K562 treated with DMSO at 1 percent for 24 hours (cell line): ENCODE measurements around the gene TLCD3B. TPM values are rescaled to one million over a fixed set of nuclear protein-coding genes. Genes with fewer than 3 reads are reported as not detected.

Source experiments
- total RNA-seq: library from RNA; unstranded; fragments of 300-600 nt; gene quantifications from 2 replicates; pipeline ENCODE4 v1.2.3, GENCODE V29; 2022; ENCODE audit warnings: low read depth; ENCODE audit not compliant: insufficient read depth

The TLCD3B gene, protein sequence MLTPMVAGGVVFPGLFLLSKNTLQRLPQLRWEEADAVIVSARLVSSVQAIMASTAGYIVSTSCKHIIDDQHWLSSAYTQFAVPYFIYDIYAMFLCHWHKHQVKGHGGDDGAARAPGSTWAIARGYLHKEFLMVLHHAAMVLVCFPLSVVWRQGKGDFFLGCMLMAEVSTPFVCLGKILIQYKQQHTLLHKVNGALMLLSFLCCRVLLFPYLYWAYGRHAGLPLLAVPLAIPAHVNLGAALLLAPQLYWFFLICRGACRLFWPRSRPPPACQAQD
- total RNA-seq = 1.1 and 1.7 TPM in 2 replicates

DNA sequence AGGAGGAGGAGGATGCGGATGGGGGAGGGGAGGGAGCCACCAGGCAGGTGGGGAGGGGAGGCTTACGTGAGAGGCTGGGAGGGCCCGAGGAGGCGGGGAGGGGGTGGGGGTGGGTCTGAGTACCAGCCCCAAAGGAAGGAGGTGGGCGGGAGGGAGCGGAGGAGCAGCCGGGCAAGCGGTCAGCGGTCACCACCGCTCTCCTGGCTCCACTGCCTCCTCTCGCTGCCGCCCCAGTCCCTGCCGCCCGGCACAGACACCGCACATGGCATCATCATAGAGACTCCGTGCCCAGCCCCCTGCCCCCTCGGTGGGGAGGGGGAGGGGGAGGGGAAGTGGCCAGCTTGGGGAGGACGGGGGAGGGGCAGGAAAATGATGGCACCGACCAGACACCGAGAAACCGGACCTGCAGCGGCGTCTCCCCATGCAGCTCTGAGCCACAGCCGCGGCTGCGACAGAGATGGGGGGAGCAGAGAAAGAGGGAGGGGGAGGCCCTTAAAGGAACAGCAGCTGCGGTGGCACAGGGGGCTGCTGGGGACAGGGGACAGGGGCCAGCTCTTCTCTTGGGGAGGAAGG is at the start of gene TLCD3B:
Gene TLCD3B, minus strand, starts transcription at position 431 of the 573 bp plus-strand sequence. CDS start 744 bp downstream, outside the sequence.

DNA sequence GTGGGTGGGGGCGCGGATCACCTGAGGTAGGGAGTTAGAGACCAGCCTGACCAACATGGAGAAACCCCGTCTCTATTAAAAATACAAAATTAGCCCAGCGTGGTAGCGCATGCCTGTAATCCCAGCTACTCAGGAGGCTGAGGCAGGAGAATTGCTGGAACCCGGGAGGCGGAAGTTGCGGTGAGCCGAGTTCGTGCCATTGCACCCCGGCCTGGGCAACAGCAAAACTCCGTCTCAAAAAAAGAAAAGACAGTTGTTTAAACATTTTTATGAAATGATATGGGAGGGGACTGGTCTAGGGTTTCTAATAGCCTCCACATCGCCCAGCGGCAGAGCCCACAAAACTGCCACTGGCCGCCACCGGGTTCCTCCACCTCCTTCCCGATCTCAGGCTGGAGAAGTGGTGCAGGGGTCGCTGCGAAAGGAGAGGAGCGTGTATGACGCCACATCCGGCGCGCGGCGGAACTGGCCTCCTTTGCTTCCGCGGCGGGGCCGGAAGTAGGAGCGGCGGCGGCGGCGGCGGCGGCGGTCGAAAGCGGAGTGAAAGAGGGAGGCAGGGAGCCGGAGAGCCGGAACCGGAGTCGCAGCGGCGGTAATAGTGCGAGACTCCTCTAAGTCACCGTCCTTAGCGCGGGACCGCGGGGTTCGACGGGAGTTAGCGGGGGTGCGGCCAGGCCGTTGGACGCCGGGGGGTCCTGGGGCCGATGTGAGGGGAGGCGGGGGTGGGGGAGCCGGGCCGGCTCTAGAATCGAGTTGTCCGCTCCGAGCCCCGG is 44.6 kb upstream of the TLCD3B start, which contains the start of gene PPP4C:
Gene PPP4C, plus strand, starts transcription at position 492 of the 773 bp plus-strand sequence. CDS start 384 bp downstream, outside the sequence.

DNA sequence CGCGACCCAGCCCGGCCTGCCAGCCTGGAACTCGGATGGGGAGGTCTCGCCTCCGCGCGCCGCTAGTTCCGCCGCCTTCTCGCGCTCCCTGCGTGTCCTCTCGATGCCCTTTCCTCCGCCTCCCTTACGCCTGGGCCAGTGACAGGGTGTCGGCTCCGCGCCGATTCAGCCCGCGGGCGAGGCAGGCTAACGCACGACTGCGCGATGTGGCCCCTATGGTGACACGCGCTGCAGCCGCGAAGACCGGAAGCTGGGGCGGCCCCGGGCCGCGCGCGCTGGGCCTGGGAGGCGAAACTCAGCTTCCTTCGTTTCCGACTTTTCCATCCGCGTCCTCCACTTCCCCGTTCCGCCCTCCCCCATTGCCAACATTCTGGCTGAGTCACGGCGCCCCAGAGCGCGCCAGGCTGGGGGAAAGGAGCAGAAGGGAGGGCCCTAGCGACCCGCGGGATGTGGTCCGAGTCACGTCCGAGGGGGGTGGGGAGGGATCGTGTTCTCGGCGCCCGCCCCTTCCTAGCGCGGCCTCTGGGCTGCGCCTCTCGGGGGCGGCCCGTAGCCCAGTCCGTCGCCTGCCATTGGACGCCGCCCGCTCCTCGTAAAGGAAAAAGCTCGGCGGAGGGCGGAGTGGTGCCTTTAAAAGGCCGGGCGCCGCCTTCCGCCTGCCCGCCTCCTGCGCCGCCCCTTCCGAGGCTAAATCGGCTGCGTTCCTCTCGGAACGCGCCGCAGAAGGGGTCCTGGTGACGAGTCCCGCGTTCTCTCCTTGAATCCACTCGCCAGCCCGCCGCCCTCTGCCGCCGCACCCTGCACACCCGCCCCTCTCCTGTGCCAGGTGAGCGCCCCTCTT is 34.3 kb upstream of the TLCD3B start, which contains the start of gene ALDOA:
Gene ALDOA, plus strand, starts transcription at position 659 of the 841 bp plus-strand sequence. CDS start 1,138 bp downstream, outside the sequence.

DNA sequence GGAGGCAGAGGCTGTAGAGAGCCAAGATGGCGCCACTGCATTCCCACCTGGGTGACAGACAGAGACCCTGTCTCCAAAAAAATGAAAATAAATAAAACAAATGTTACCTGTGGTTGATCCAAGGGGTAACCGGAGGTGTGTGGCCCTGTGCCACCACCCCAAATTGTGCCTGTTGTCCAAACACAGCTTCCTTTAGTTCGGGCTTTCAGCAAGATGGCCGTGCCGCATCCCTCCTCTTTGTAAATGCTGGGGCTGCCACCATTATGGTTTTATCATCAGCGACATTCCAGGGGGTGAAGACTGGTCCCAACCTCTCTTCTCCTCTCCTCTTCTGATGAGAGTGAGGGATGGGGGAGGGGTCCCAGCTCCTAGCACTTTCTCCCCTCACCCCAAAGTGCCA is 8.2 kb downstream of the TLCD3B start, which contains the start of gene C16orf92:
Gene C16orf92, plus strand, starts transcription at position 312 of the 400 bp plus-strand sequence. CDS start 143 bp downstream, outside the sequence.

DNA sequence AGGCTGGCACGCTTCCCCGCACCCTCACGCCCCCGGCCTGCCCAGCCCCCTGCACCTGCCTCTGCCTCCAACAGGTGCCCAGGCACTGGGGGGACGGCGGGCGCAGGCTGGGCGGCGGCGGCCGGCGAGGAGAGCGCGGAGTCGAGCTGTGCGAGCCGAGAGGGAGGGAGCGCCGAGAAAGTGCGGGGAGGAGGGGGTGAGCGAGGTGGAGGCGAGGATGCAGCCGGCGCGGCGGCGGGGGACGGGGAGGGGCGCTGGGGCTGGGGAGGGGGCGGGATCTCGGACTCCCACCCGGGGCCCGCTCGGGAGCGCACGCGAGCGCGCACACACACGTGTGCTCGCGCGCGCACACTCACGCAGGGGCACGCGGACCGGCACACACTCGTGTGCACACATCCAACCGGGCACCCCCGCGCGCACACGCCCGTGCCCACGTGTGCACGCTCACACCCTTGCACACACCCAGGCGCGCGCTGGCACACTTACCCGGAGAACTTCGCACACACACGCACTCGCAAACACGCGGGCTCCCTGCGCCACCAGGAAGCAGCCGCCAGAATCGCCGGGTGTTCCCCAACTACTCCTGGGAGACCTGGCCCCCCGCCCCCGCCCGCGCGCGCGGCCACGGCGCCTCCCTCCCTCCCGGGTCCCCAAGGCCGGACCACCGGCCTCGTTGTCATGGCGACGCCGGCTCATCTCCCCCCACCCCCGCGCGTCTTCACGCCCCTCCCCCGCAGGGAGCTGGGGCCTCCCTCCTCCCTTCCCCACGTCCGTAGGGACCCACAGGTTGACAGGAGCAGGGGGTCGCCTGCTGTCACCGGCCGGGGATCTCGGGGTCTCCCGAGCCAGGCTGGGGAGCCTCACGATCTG is 20.0 kb downstream of the TLCD3B start, which contains the start of gene DOC2A:
Gene DOC2A, minus strand, starts transcription at position 184 of the 870 bp plus-strand sequence. CDS start 805 bp downstream, outside the sequence.

DNA sequence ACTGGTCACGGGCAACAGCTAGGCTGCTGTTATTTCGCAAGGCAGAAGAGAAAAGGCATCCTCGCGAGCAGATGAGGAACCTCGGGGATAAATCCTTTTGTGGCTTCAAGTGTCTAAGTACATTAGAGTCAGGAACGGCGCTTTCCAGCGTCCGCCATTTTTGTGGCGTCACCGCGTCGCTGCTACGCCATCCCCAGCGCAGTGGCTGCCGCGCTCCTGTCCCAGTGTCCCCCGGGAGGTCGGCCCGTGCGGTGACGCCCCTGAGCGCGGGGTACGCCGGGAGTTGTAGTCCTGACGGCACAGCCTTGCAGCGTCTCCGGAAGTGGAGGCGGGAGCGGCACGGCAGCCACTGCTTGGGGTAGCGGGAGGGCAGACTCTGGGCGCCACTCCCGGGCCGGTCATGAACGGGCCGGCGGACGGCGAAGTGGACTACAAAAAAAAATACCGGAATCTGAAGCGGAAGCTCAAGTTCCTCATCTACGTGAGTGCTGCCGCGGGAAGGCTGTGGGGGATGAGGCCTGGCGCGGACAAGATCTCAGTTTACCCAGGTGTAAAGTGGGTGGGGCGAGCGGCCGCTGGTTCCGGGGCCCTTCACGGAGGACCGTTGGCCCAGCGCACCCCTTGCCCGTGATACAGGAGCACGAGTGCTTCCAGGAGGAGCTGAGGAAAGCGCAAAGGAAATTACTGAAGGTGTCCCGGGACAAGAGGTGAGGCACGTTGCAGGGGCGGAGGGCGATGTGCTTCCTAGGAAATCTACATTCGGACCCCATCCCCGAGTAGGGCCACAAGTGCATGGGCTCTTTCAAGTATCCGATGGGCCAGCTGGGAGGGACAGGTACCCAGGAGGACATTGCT is 34.9 kb downstream of the TLCD3B start, which contains the start of gene INO80E:
Gene INO80E, plus strand, starts transcription at position 331 of the 855 bp plus-strand sequence. Its CDS starts 70 bp downstream, at position 401.

DNA sequence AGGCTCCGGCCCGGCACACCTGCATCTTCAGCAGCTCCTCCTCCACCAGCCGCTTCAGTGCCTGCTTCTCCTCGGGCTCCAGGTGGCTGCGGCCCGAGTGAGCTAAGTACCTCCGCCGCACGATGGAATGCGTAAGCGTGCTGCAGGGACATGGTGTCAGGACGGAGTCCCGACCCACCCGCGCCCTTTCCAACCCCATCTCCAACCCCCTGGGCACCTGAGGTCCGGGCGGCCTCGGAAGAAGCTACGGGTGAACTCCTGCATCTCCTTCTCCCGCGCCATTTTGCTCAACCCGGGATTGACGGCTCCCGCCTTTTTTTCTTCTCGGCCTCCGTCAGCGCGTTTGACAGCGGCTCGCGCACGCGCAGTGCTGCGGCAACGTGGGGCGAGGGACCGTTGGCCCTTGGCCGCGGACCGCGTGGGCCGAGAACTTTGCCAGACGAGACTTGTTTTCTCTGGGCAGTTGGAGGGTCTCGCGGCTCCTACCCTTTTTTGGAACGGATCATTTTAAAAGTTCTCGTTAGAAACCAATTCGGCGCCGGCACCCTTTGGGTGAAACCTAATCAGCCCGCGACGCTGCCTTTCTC is 35.7 kb downstream of the TLCD3B start, which contains the start of gene HIRIP3:
Gene HIRIP3, minus strand, starts transcription at position 294 of the 587 bp plus-strand sequence. Its CDS starts 12 bp downstream, at position 282.

Other genes starting within 250 kb of the TLCD3B start
- 134 and 137 TPM in 2 replicates for gene KIF22, start 240.5 kb downstream of the TLCD3B start, total RNA-seq
- 301 and 349 TPM in 2 replicates for gene MAZ, start 224.7 kb downstream of the TLCD3B start, total RNA-seq
- 2.0 and 2.6 TPM in 2 replicates for gene PRRT2, start 219.1 kb downstream of the TLCD3B start, total RNA-seq
- gene PAGR1, start 215.1 kb downstream of the TLCD3B start, total RNA-seq = 57.5 and 58.4 TPM in 2 replicates
- 6.9 and 7.4 TPM in 2 replicates for gene MVP, start 210.8 kb downstream of the TLCD3B start, total RNA-seq
- 122 and 127 TPM in 2 replicates for gene CDIPT, start 168.0 kb downstream of the TLCD3B start, total RNA-seq
- gene SEZ6L2, start 131.7 kb downstream of the TLCD3B start, total RNA-seq = 5.3 and 5.8 TPM in 2 replicates
- not detected in 2 replicates for gene ASPHD1, start 130.8 kb downstream of the TLCD3B start, total RNA-seq
- gene KCTD13, start 105.0 kb downstream of the TLCD3B start, total RNA-seq = 54.5 and 59.9 TPM in 2 replicates
- 166 and 175 TPM in 2 replicates for gene TMEM219, start 69.2 kb downstream of the TLCD3B start, total RNA-seq
- gene TAOK2, start 57.4 kb downstream of the TLCD3B start, total RNA-seq = 72.9 and 76.9 TPM in 2 replicates
- 39.9 and 49.8 TPM in 2 replicates for gene HIRIP3, start 35.7 kb downstream of the TLCD3B start, total RNA-seq
- 122 and 141 TPM in 2 replicates for gene INO80E, start 35.0 kb downstream of the TLCD3B start, total RNA-seq
- gene DOC2A, start 20.2 kb downstream of the TLCD3B start, total RNA-seq = 2.0 and 3.4 TPM in 2 replicates
- gene C16orf92, start 8.1 kb downstream of the TLCD3B start, total RNA-seq = not detected in 2 replicates
- 2,402 and 2,593 TPM in 2 replicates for gene ALDOA, start 34.5 kb upstream of the TLCD3B start, total RNA-seq
- 317 and 345 TPM in 2 replicates for gene PPP4C, start 44.7 kb upstream of the TLCD3B start, total RNA-seq
- gene TBX6, start 60.7 kb upstream of the TLCD3B start, total RNA-seq = 0.20 and 0.37 TPM in 2 replicates
- 136 and 153 TPM in 2 replicates for gene YPEL3, start 64.9 kb upstream of the TLCD3B start, total RNA-seq
- gene GDPD3, start 82.3 kb upstream of the TLCD3B start, total RNA-seq = 1.1 and 2.0 TPM in 2 replicates
- 68.6 and 68.7 TPM in 2 replicates for gene MAPK3, start 91.9 kb upstream of the TLCD3B start, total RNA-seq
- gene CORO1A, start 152.3 kb upstream of the TLCD3B start, total RNA-seq = 61.6 and 77.8 TPM in 2 replicates
- 55.1 and 63.9 TPM in 2 replicates for gene BOLA2B, start 162.4 kb upstream of the TLCD3B start, total RNA-seq
- 90.4 and 95.5 TPM in 2 replicates for gene SLX1A, start 162.6 kb upstream of the TLCD3B start, total RNA-seq
- 4.1 TPM in 1 of 2 replicates, not detected in the other for gene SULT1A3, start 168.0 kb upstream of the TLCD3B start, total RNA-seq
- 0.41 and 1.0 TPM in 2 replicates for gene NPIPB13, start 217.2 kb upstream of the TLCD3B start, total RNA-seq